CD4-positive, alpha-beta T cell treated with Interleukin-21 for 1 hour (primary cell): ENCODE data around the gene NFIX.

Source experiments
- DNase-seq: peaks from one replicate; pipeline ENCODE4 v3.0.0-alpha.2; 2020

Gene NFIX

DNA sequence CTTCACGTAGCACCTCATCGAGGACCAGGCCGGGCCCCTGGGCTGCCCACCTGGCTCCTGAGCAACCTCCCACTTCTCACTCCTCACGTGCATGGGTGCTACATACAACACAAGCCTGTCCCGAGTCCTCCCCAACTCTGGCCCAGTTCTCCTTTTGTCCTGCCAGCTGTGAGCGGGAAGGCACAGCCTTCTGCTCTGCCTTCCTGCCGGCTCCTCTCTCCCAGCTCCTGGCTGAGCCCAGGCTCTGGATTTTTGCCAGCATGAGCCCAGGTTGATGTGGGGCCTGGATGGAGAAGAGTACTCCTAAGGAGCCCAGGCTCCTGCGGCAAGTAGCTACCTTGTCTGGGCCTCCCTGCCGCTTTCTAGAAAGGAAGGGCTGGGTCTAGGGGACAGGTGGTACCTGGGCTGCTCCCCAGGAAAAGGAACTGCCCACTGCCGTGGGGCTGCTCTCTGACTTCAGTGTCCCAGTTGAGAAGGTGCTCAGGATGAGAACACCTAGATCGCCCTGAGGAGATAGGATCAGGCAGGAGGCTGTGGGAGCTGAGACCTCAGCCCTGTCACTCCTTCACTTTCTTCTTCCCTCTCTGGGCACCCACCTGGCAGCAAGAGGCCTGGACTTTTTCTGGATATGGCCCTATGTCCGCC lies 83.7 kb downstream of the NFIX start:
- no peak for DNase-seq

DNA sequence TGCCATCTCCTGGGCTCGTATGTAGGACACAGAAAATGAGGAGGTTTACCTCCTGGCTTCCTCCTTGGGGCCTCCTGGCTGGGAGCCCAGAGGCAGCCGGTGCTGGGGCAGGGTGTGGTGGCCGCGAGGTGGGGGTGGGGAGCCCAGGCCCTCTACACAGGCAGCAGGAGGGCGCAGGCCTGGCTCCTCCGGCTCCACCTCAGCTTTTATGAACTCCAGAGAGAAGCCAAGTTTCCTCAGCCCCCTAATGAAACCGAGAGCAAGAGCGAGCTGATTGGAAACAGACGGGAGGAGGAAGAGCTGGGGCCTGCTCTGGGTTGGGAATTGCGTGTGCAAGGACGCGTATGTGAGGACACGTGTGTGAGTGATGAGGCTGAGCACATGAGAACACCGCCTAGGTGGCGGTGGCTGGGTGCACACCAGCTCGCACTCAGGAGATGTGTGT lies 84.3 kb downstream of the NFIX start:
- no peak for DNase-seq

DNA sequence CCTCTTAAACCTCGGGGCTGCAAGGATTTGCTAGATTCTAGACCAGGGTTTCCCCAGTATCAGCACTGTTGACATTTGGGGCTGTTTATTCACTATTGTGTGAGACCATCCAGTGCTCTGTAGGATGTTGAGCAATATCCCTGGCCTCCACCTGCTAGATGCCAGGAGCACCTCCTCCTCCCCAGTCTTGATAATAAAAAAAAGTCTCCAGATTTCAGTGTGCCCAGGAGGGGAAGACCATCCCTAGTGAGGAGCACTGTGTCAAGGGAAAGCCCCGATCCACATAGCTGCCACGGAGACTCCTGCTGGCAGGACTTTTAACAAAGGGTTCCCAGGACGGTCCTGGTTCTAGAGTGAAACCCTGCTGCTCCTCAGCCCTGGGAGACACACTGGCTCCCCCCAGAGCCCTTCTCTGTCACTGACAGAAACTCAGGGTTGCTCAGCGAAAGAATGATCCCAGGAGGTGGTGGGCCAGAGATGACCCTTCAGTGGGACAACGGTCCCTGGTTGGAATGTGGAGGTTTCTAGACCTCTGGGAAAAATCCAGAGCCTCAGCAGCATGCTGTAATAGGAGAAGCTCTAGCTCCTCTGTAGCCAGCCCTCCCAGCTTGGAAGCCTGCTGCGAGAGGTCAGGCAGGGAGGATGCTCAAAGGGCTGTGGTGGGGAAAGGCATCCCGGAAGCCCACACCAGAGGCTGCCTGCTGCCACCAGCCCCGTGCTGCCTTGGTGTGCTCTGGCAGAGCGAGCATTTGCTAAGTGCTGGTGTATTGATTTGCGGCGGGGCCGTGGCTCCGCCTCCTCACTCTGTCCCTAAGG lies 87.1 kb downstream of the NFIX start:
- no peak for DNase-seq

DNA sequence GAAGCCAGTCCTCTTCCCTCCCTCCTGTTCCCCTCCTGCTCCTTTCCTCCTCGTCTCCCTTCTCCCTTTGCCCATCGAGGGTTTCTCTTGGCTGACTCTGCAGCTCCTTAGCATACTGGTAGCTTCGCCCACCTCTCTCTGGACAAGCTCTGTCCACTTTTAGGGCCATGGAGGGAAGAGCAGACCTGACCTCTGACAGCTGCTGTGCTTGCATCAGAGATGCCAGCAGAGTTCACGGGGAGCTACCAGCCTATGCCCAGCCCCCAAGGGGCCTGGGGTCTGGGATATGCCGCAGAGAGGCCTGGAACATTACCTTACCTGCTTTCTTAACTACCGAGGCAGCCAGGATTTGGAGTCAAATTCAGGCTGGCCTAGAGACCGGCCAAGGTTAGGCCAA lies 87.7 kb downstream of the NFIX start:
- DNase-seq: no peak

DNA sequence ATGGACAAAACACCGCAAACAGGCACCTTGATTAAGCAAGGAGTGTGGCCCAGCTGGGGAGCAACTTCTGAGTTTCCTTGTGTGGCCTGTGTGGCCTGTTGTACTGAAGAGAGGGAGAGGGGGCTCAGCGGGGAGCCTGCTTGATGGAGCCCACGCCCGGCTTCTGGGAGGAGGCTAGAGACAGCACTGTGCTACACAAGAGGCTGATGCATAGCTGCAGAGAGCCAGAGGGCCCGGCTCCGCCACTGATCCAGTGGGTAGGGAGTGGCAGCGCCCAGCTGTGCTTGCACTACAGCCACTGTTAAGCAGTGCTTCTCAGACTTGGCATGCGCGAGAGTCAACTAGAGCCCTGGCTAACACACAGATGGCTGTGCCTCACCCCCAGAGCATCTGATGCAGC lies 88.4 kb downstream of the NFIX start:
- no peak for DNase-seq

DNA sequence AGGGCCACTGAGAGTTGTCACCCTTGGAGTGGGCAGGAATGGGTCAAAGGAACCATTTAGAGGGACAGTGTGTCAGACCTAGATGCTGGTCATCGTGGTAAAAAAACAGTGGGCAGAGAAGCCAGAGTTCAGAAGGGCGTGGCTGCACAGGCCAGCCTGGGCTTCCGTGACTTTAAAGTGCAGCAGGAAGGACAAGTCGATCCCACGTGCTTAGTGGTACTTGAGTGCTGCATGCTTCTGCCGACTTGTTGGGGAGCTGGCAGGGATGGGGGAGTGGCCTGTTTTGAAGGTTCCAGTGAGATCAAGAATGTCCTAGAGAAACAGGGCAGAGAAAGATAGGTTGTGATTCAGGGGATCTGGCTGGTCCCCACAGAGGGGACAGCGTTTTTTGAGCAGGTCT lies 90.4 kb downstream of the NFIX start:
- DNase-seq: no peak

DNA sequence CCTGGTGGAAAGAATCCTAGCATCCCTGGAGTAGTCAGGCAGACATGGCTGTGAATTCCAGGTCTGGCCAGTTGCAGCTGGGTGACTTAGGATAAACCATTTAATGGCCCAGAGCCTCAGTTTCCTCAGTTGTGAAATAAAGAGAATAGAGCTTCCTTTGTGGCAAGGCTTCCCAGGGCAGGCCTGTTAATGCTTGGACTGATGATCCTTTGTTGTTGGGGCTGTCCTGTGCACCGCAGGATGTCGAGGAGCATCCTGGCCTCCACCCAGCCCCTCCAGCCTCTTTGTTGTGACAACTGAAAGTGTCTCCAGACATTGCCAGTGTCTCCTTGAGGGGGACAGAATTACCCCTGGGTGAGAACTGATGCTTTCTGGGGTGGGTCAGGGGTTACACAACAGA lies 91.1 kb downstream of the NFIX start:
- DNase-seq: no peak

DNA sequence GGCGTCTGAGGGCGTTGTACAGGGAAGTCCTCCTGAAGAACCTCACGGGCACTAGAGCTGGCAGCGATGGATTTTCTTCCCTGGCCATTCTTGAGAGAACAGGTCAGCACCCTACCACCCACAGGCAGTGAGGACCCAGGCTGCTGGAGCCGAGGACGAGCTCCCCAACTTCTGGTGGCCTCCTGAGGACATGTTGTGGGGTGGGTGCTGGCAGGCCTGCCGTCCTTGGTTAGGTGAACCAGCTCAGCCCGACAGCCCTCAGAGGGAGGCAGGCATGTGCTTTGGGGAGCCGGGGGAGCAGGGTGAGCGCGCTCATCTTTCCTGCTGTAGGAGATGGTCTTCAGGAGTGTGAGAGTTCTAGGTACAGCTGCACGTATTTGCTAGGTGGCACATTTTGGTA lies 92.0 kb downstream of the NFIX start:
- no peak for DNase-seq

DNA sequence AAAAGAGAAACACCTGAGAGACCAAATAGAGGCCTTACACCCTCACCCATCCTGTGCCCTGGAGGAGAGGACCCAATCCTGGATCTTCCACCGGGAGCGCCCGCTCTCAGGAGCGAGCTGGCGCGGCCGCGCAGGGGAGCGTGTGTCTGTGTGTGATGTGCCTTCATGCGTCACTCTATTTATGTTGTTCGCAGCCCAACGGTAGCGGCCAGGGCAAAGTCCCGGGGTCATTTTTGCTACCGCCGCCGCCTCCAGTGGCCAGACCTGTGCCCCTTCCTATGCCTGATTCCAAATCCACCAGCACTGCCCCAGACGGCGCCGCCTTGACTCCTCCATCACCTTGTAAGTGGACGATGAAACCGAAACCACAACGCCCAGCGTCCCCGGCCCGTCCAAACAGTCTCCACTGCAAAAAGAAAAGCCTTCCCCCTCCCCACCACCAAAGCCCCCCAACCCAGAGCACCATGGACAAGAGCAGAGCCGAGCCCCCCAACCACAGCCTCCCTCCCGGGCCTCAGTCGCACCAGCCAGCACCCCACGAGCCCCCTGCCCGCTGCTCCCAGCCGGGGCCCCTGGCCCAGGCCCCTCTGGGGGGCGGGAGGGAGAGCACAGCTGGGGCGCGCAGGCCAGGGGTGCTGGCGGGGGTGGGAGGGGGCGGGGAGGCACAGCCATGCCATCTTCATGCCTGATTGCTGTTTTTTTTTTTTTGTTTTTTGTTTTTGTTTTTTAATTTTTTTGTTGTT lies 92.7 kb downstream of the NFIX start:
- DNase-seq: no peak

DNA sequence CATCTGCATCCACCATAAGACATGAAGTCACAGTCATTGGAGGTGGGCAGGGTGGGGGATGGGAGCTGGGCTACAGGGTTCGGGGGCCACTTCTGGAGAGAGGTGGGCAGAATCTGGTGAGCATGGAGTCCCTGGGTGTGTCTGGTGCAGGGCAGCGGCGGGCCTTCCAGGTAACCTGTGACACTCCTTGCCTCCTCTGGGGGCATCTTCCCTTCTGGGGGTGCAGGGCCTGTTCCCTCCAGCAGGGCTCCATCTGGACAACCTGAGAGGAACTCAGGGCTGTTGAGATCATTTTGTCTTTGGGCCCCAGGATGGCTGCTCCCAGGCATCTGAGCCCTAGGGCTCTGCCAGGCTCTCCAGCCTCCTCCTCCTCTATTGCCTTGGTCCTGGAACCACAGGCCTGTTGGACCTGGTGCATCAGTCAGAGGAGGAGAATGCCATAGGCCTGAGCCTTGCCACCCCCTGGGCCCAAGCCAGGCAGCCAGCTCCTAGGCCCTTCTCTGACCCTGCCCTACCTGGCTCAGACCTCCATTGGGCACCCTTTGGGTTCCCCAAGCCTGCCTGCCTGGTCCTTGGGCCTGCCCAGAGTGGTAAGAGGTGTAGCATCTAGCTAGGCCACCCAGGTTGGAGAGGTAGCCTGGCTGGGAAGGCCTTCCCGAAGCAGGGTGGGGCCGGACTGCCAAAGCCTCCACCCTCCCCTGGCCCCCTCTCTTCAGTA lies 94.0 kb downstream of the NFIX start:
- no peak for DNase-seq

DNA sequence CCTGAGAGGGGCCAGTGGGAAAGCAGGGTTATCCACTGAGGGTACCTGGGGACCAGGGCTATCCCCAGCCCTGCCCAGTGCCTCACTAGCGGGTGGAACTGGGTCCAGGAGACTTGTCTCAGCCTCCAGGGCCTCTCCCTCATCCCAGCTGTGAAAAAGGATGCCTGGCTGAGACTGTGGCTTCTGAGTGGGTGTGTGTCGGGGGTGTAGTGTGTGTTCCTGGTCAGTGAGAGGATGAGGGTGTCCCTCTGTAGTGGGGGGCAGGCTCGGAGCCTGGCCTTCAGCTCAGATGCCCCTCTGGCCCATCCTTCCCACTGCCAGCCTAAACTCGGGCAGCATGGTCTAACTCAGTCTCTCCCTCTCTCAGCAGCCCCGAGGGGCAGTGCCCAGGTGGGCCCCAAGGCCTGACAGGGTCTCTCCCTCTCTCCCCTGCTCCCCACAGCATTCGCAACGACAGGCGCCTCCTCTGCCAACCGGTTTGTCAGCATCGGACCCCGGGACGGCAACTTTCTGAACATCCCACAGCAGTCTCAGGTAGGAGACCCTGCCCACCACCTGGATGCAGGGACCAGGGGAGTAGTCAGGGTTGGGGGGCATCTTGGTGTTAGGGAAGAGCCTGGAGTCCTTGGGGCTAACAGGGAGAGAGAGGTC lies 94.7 kb downstream of the NFIX start:
- no peak for DNase-seq

DNA sequence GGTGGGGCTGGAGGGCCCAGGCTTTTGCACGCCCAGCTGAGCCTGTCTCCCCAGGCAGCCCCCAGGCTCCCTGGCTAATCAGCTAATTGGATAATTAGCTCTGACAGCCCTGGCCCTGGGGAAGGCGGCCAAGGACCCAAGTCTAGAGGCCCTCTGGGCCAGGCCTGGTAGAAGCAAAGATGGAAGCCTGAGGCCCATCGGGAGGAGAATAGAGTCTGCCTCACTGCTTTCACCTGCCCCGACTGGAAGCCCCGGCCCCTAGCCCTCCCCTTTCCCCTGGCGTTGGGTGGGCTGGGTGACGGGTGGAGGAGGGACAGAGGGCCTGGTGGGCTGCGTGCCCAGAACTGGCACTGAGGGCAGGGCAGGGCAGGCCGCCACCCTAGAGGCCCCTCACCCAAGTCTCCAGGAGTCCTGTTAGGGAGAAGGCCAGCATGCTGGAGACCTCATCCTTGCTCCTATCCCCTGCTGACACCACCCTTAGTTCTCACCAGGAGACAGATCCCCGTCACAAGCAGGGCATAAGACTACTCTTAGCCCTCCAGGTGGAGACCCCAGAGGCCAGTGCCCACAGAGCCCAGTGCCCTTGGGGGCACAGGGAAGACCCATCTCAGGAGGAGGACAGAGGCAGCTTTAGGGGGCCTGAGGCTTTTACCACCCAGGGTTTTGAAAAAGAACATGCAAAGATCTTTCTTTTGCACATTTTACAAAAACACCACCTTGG lies 95.4 kb downstream of the NFIX start:
- DNase-seq: no peak

DNA sequence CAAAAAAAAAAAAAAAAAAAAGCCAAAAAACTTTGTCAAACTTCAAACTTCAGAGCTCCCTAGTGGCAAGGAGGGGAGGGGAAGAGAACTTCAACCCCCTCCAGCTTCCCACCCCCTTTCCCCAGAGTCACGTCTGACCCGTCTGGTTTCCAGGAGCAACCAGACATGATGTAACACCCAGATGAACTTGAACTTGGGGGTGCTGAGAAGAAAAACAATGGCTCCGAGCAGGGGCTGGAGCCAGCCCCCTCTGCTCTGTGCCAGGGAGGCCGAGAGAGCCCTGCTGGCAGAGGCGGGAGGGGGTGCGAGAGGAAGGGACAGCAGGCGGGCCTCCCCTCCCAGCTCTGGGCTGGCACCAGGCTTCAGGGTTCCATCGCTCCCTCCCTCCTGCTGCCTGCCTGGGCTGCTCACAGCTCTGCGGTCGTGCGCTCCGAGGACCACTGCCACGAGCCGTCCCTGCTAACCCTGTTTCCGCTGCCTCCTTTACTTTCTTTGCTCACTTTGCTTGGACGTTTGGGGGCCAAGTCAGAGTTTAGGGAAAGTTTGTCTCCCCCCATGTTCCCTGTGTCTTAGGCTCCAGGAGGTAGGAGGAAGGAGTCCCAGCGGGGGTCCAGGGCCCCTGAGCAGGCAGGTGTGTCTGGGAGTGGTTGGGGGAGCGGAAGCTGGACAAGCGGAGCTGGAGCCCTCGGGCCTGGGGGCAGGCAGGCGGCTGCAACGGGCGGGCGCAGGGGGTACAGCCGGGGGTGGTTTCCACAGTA lies 96.3 kb downstream of the NFIX start:
- no peak for DNase-seq

DNA sequence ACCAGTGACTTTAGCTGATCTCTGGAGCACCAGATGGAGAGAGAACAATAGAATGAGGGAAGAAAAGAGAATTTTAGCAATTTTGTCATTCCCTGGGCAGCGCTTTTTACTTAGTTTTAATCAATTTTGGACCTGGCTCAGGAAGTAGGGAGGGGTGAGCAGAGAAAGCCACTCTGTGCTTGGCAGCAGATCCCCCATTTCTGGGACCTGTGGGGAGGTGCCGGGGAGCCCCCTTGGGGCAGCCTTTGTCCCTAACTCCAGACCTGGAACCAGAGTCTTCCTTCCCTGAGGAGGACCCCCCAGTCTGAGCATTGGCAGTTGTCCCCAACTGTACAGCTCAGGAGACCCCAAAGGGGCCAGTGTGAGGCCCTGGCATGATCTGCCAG lies 96.9 kb downstream of the NFIX start:
- DNase-seq: no peak

DNA sequence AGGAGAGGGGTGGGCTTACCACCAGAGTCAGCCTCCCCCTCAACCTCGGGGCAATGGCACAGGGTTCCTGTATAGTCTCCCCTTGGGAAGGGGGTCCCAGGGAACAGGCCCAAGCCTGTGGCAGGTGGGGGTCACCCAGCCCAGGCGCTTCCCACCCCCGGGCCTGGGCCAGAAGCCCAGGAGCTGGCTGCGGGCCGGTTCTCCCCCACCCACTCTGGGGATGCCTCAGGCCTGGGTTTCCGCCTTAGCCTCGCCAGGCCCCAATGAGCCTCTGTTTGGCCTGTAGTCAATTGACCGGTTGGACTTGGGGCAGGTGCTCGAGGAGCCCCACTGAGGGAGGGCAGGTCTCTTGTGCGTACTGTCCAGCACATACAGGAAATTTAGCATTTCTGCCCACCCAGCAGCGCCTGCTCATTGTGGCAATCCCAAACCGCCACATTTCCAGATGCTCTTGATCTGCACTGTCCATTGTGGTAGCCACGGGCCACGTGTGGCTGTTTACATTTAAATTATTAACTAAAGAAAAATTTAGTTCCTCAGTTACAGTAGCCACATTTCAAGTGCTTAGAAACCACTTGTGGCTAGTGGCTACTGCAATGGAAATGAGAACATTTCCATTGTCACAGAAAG lies 97.4 kb downstream of the NFIX start:
- no peak for DNase-seq

DNA sequence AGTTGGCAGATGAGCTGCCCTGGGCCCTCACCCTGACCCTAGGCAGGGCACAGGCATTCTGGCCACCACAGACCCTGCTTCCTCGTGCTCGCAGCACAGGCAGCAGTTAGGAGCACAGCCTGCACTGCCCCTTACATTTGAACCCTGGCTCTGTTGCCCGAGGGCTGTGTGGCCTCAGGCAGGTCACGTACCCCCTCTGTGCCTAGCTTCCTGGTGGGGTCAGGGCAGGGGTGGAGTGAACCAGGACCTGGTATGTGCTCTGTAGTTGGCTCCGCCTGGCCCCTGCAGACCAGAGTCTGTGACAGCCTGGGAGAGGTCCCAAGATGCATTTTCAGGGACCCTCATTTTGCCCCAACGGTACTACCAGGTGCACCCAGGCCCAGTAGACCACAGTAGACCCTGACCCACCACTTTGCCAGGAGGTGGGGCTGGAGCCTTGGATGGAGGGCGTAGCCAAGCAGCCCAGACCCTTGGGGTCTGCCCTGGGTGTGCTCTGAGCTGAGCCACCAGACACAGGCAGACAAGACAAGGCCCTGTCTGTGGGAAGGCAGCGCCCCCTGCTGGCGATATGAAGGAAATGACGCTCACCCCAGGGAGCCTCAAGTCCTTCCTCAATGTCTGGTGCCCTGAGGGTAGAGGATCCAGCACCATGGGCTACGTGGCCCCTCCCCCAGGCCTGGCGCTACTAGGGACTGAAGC lies 98.3 kb downstream of the NFIX start:
- peak; percentile 86 for DNase-seq

DNA sequence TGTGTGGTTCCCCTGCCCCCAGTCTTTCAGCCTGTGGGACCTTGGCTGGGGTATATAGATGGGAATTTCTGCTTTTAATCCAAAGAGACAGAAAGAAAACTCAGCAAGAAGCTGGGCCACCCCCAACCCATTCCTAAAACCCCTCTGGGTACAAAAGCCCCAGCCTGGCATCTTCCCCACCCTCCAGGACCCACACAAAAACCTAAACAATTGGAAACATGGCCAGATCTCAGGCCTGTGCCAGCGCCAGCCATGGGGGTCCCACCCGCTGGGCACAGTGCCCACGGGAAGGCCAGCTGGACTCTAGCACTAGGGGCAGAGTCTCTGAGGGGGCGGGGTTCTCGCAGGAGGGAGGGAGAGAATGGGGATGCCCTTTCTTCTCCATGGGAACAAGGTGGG lies 98.8 kb downstream of the NFIX start:
- DNase-seq: no peak

DNA sequence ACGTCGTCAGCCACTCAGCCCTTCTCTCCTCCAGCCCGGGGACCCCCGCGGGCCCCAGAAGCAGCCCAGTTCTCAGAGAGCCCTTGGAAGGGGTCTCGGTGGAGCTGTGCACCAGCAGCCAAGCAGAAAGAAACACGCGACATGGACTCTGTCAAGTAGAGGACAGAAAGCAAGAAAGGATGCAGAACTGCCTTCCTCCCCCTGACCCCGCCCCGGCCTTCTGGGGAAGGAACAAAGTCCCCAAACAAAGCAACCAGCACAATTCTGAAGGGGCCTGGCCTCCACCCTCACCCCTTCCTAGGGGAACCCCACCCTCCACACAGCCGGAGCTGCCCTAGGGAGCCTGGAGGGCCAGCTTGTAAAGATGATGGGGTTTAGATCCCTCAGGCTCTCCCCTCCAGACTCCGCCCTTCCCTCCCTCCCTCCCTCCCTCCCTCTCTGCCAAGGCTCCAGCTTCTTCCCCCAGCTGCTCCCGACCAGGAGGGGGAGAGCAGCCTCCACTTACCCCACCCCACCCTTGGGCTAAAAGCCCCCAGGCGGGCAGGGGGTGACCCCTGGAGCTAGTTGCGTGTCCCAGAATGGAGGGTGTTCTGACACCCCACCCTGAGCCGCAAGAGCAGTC lies 99.6 kb downstream of the NFIX start:
- DNase-seq: no peak

DNA sequence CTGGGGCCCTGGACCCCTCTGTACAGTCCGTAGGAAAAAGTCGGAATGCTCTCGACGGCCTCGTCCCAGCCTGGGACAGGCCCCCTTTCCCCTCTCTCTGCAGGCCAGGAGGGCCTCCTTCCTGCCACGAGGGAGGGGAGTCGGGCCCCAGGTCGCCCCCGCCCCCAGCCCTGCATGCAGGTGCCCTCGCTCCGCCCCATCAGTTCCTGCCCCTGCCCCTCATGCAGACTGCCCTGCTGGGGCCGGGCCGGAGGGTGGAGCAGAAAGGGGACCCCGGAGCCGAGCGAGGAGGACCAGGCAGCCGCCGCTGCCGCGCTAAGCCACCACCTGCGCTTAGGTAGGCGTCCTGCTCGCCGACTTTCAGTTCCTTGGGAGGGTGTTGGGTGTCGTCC lies 100.1 kb downstream of the NFIX start:
- peak; percentile 21 for DNase-seq
